ENCODE data around the gene TTC7B. TPM values are rescaled to one million over a fixed set of nuclear protein-coding genes. Genes with fewer than 3 reads are reported as not detected.

The TTC7B gene
- total RNA-seq, 2 experiments from 2014 or later: 5.6 to 7.8 TPM

- ATAC-seq (no peak), DNase-seq (no peak)
- no peaks in the 10 kb centered on the region for H3K9me3 Mint-ChIP-seq
- intact Hi-C loops (cut with micrococcal nuclease): no loop called here
- no peak overlapping the region for H3K27ac Mint-ChIP-seq
- no peaks in the 10 kb centered on the region for H3K27me3 Mint-ChIP-seq
- ChIA-PET CTCF (no interaction called here), POLR2A (no interaction called here)
- no peak overlapping the region for H3K4me3 Mint-ChIP-seq
- no peaks in the 10 kb centered on the region for H3K36me3 Mint-ChIP-seq (ENCODE audit: low read depth)
- no peak for TF ChIP-seq CTCF (IDR thresholded peaks at IDR 0.05)
- H3K4me1 Mint-ChIP-seq (ENCODE audit: low read depth): peaks cover 4% of the 10 kb centered on the region
Observed at GRCh38 chr14:90797919-90798318, 18.3 kb downstream of the TTC7B start.

DNA sequence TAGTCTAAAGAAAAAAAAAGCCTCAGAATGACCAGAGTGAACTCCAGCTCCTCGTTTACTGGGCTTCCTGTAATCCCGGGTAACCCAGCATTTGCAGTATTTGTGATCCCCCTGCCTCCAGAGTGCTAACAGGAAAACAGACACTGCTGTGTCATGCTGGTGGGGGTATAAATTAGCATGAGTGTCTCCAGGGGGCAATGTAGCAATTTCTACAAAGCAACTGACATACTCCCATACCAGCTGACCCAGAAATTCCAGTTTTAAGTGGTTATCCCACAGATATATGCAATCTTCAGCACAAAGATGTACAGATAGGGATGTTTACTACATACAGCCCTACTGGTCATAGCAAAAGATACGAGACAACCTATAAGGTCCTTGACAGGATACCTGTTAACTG, 18.8 kb downstream of the TTC7B start:
- Mint-ChIP-seq H3K27me3 (no peaks in the 10 kb centered on the region), H3K36me3 (ENCODE audit: low read depth) (no peaks in the 10 kb centered on the region), H3K27ac (no peak overlapping the region), H3K9me3 (no peaks in the 10 kb centered on the region), H3K4me3 (no peak overlapping the region), H3K4me1 (ENCODE audit: low read depth) (peaks cover 4% of the 10 kb centered on the region)
- no peak for TF ChIP-seq CTCF (IDR thresholded peaks at IDR 0.05)
- intact Hi-C loops (cut with micrococcal nuclease): no loop called here
- POLR2A ChIA-PET: no interaction called here
- CTCF ChIA-PET: no interaction called here
- DNase-seq: no peak
- ATAC-seq: no peak

DNA sequence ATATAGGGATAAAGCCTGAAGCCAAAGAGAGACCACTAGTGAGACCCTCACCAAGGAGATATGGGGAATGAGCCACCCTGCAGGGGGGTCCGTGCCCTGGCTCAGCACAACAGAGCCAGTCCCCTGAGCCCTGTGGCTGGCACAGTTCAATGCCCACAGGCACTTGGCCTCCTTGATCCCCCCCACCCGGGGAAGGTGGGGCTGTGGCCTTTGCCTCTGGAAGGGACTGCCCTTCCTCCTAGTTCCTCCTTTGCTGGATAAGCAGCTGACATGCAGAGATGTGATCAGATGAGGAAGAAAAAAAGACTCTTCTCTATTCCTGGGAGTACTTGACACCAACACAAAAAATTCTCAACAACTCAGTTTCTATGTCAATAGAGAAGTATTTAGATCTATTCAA, 19.9 kb downstream of the TTC7B start:
- CTCF ChIA-PET: interaction anchor here (1.0 to 1.1 kb wide), 2 partner anchors 13 to 35 kb away, joined by 3 read pairs; no protein-coding TSS in a partner anchor
- Mint-ChIP-seq H3K9me3 (no peaks in the 10 kb centered on the region), H3K4me3 (no peak overlapping the region), H3K27ac (no peak overlapping the region), H3K36me3 (ENCODE audit: low read depth) (no peaks in the 10 kb centered on the region), H3K27me3 (no peaks in the 10 kb centered on the region), H3K4me1 (ENCODE audit: low read depth) (peaks cover 2% of the 10 kb centered on the region)
- ATAC-seq: no peak
- no peak for TF ChIP-seq CTCF (IDR thresholded peaks at IDR 0.05)
- no peak for DNase-seq
- POLR2A ChIA-PET: no interaction called here
- intact Hi-C loops (cut with micrococcal nuclease): no loop called here

- Mint-ChIP-seq H3K27ac (no peak overlapping the region), H3K36me3 (ENCODE audit: low read depth) (no peaks in the 10 kb centered on the region), H3K27me3 (no peaks in the 10 kb centered on the region), H3K4me1 (ENCODE audit: low read depth) (no peaks in the 10 kb centered on the region), H3K4me3 (no peak overlapping the region), H3K9me3 (no peaks in the 10 kb centered on the region)
- CTCF ChIA-PET: interaction anchor here (0.7 to 1.1 kb wide), 3 partner anchors 13 to 37 kb away, joined by 3 read pairs; no protein-coding TSS in a partner anchor
- no peak for TF ChIP-seq CTCF (IDR thresholded peaks at IDR 0.05)
- no peak for ATAC-seq
- DNase-seq: no peak
- POLR2A ChIA-PET: no interaction called here
- intact Hi-C loops (cut with micrococcal nuclease): no loop called here
Observed at GRCh38 chr14:90795744-90796143, 20.5 kb downstream of the TTC7B start.

DNA sequence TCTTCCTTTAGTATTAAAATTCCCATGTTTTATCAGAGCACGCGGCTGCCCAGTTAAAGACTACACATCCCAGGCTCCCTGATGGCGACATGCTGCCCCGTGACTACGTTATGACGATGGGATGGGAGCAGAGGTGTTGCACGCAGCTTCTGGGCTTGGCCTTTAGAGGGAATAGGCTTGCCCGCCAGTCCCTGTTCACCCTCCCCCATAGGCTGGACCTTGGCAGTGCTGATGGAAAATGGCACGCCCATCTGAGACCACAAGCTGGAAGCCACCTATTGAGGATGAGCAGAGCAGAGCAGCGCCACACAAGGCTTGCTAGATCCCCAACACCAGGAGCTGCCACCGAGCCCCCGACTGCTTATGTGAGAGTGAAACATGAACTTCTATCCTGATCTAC, 24.7 kb downstream of the TTC7B start:
- DNase-seq: no peak
- intact Hi-C loops (cut with micrococcal nuclease): no loop called here
- Mint-ChIP-seq H3K36me3 (ENCODE audit: low read depth) (no peaks in the 10 kb centered on the region), H3K4me1 (ENCODE audit: low read depth) (no peaks in the 10 kb centered on the region), H3K27me3 (no peaks in the 10 kb centered on the region), H3K4me3 (no peak overlapping the region), H3K9me3 (no peaks in the 10 kb centered on the region), H3K27ac (no peak overlapping the region)
- ChIA-PET POLR2A (no interaction called here), CTCF (no interaction called here)
- no peak for TF ChIP-seq CTCF (IDR thresholded peaks at IDR 0.05)
- ATAC-seq: no peak

All from activated CD8-positive, alpha-beta T cell treated with anti-CD3 and anti-CD28 coated beads for 36 hours (primary cell).